GM12878 (cell line): Measurements from ENCODE around the gene AMIGO2.

Experiments
- EED ChIP-seq: sonication (generic); IDR thresholded peaks from 2 replicates; pipeline ENCODE4 v1.6.1; 2016; ENCODE audit warnings: antibody characterized with exemption, low read depth
- JUNB ChIP-seq: IDR thresholded peaks from 2 replicates; pipeline ENCODE4 v1.6.1; 2016; ENCODE audit warnings: antibody characterized with exemption, mild to moderate bottlenecking
- RUNX3 ChIP-seq: IDR thresholded peaks from 2 replicates; pipeline ENCODE4 v1.6.1; 2012; ENCODE audit warnings: low read length, inconsistent platforms
- STAT3 ChIP-seq: IDR thresholded peaks from 2 replicates; pipeline ENCODE4 v1.6.1; 2011; ENCODE audit warnings: low read depth, low read length, improper control_type of control experiment
- TCF3 ChIP-seq: IDR thresholded peaks from 2 replicates; pipeline ENCODE4 v1.6.1; 2012; ENCODE audit warnings: low read depth, mild to moderate bottlenecking, low read length, borderline replicate concordance; ENCODE audit not compliant: insufficient read depth
- TF ChIP-seq, protein P1 (sequence below), 3 experiments: IDR thresholded peaks in 2 of 3; conservative IDR thresholded peaks in 1 of 3; 2 replicates each; pipeline ENCODE4 v1.5.1; 2011; ENCODE audit warnings: low read depth in 3 of 3, low read length in 3 of 3, mild to moderate bottlenecking in 3 of 3, control low read depth in 2 of 3, moderate library complexity in 2 of 3, inconsistent platforms in 1 of 3, mixed read lengths in 1 of 3; ENCODE audit not compliant: control insufficient read depth in 2 of 3, insufficient read depth in 1 of 3; ENCODE audit errors: extremely low read depth in 1 of 3
- TF ChIP-seq, protein P2 (sequence below): IDR thresholded peaks from 2 replicates; pipeline ENCODE4 v1.6.1; 2012; ENCODE audit warnings: low read depth, low read length, improper control_type of control experiment

DNA sequence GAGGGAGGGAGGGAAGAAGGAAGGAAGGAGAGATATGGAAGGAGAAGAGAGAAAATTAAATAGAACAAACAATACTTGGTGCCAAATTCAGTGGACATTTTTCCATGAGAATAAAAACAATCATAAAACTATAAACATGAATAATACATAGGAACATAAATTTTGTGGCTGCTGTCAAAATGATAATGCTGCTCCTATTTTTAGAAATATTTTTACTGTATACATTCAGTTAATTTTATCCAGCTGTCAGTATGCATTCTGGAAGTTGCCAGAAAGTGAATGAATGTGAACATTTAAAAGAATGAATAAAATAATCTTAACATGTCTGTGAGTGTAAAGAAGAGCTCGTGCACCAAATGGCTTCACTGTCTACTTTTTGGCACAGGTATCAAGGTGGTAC is 14.2 kb downstream of the AMIGO2 start:
- TF ChIP-seq, protein P1, sequence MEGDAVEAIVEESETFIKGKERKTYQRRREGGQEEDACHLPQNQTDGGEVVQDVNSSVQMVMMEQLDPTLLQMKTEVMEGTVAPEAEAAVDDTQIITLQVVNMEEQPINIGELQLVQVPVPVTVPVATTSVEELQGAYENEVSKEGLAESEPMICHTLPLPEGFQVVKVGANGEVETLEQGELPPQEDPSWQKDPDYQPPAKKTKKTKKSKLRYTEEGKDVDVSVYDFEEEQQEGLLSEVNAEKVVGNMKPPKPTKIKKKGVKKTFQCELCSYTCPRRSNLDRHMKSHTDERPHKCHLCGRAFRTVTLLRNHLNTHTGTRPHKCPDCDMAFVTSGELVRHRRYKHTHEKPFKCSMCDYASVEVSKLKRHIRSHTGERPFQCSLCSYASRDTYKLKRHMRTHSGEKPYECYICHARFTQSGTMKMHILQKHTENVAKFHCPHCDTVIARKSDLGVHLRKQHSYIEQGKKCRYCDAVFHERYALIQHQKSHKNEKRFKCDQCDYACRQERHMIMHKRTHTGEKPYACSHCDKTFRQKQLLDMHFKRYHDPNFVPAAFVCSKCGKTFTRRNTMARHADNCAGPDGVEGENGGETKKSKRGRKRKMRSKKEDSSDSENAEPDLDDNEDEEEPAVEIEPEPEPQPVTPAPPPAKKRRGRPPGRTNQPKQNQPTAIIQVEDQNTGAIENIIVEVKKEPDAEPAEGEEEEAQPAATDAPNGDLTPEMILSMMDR (IDR thresholded peaks at IDR 0.05 in 2 of 3, conservative IDR thresholded peaks at IDR 0.05 in 1 of 3; ENCODE audit: control insufficient read depth in 2 of 3, extremely low read depth in 1 of 3, insufficient read depth in 1 of 3, low read depth in 3 of 3, low read length in 3 of 3): no peak
- TF ChIP-seq JUNB: no peak
- TF ChIP-seq RUNX3: no peak
- TF ChIP-seq, protein P2, sequence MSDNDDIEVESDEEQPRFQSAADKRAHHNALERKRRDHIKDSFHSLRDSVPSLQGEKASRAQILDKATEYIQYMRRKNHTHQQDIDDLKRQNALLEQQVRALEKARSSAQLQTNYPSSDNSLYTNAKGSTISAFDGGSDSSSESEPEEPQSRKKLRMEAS: no peak
- TF ChIP-seq STAT3: no peak
- no peak for TF ChIP-seq EED
- no peak for TF ChIP-seq TCF3
